Cardiac muscle cell (in vitro differentiated cells and primary cell): ENCODE data around the gene SLC24A1. TPM values are rescaled to one million over a fixed set of nuclear protein-coding genes. Genes with fewer than 3 reads are reported as not detected.

Experiments
- DNase-seq, 2 donors: peaks; one replicate each; pipeline versions ENCODE4 v3.0.0 to v3.0.0-alpha.2; 2010 to 2017; ENCODE audit warnings: low read depth in 1 of 2, low spot score in 1 of 2
- H3K27ac ChIP-seq: fragments of 200-600 bp; sonication (generic); 2 replicates; pipeline ENCODE4 v1.5.1; 2016
- H3K27me3 ChIP-seq: fragments of 200-600 bp; sonication (generic); 2 replicates; pipeline ENCODE4 v1.6.0; 2016; ENCODE audit warnings: control low read depth
- H3K36me3 ChIP-seq: fragments of 200-600 bp; sonication (generic); 2 replicates; pipeline ENCODE4 v1.5.1; 2016; ENCODE audit warnings: control low read depth
- H3K4me1 ChIP-seq: fragments of 200-600 bp; sonication (generic); 2 replicates; pipeline ENCODE4 v1.8.1; 2017; ENCODE audit warnings: low read depth, mild to moderate bottlenecking, mixed run types
- H3K4me3 ChIP-seq: fragments of 200-600 bp; sonication (generic); 2 replicates; pipeline ENCODE4 v1.5.1; 2016; ENCODE audit warnings: mild to moderate bottlenecking
- H3K9me3 ChIP-seq: fragments of 200-600 bp; sonication (generic); 2 replicates; pipeline ENCODE4 v1.5.1; 2017; ENCODE audit warnings: low read depth, mild to moderate bottlenecking, control low read depth
- CTCF ChIP-seq: IDR thresholded peaks from 2 replicates; pipeline ENCODE4 v1.5.1; 2012; ENCODE audit warnings: low read depth, mild to moderate bottlenecking, low read length
- polyA plus RNA-seq: library from polyadenylated mRNA; unstranded; fragments of >200 nt; fragmentation: Nextera tagmentation; extraction: Ambion mirVana; gene quantifications from 2 replicates; pipeline ENCODE4 v1.2.1, GENCODE V29; 2016
- total RNA-seq: library from RNA; depleted of rRNA; stranded (reverse); fragments of >200 nt; gene quantifications from 2 replicates; pipeline ENCODE4 v1.2.3, GENCODE V29; 2016

Gene SLC24A1
- total and polyA plus RNA-seq, 2 experiments from 2014 or later, result 1.1 to 5.2 TPM

- Histone ChIP-seq H3K4me3 (no peak overlapping the region), H3K9me3 (no peaks in the 10 kb centered on the region), H3K36me3 (no peaks in the 10 kb centered on the region), H3K27ac (no peak overlapping the region), H3K4me1 (no peaks in the 10 kb centered on the region), H3K27me3 (no peaks in the 10 kb centered on the region)
- DNase-seq, result no peak
- no peak for TF ChIP-seq CTCF
Observed at GRCh38 chr15:65644282-65644681, 22.5 kb downstream of the SLC24A1 start.

DNA sequence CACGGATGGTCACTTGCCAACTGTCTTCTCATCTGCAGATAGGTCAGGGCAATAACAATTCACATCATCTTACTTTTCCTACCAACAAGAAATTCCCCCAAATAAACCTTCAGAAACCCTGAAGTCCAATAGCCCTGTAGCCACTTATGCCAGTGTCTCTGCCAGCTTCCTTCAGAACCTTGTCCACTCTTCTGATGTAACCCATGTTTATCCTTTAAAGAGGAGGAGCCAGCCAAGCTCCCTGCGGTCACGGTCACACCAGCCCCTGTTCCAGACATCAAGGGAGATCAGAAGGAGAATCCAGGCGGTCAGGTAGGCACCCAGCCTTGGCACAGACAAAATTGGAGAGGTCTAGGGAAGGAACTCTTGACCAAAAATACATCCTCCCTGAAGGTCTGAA is 23.7 kb downstream of the SLC24A1 start:
- DNase-seq, result no peak

DNA sequence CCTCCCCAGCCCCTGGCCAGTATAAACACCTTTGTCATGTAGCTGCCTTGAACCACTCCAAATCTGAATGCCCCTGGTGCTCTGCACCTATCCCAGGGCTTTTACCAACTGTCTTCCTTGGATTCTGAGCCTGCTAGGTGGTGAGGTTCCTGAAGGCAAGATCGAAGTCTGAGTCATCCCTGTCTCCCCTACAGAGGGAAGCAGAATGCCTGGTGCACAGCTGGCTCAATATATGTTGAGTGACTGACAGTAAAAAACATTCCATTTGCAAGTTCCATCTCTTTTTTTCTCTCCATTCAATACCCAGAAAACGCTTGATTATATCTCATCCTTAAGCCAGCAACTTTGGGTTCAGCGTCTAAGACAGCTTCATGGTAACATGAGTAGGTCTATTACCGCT is 24.7 kb downstream of the SLC24A1 start:
- H3K27me3 ChIP-seq, result no peaks in the 10 kb centered on the region
- no peaks in the 10 kb centered on the region for H3K9me3 ChIP-seq
- H3K4me1 ChIP-seq, result no peaks in the 10 kb centered on the region
- H3K27ac ChIP-seq, result no peak overlapping the region
- TF ChIP-seq CTCF, result no peak
- no peaks in the 10 kb centered on the region for H3K36me3 ChIP-seq
- H3K4me3 ChIP-seq, result no peak overlapping the region
- DNase-seq, result no peak

More for the DNA sequence above, 23.7 kb downstream of the SLC24A1 start:
- no peaks in the 10 kb centered on the region for H3K9me3 ChIP-seq
- no peaks in the 10 kb centered on the region for H3K36me3 ChIP-seq
- H3K27me3 ChIP-seq, result no peaks in the 10 kb centered on the region
- no peak for TF ChIP-seq CTCF
- no peak overlapping the region for H3K4me3 ChIP-seq
- no peak overlapping the region for H3K27ac ChIP-seq
- no peaks in the 10 kb centered on the region for H3K4me1 ChIP-seq

- Histone ChIP-seq H3K27ac (no peak overlapping the region), H3K4me1 (peaks cover 8% of the 10 kb centered on the region), H3K27me3 (no peaks in the 10 kb centered on the region), H3K9me3 (no peaks in the 10 kb centered on the region), H3K36me3 (no peaks in the 10 kb centered on the region), H3K4me3 (no peak overlapping the region)
- no peak for TF ChIP-seq CTCF
- DNase-seq, result no peak
Observed at GRCh38 chr15:65650312-65651041, 28.7 kb downstream of the SLC24A1 start.

GRCh38 chr15:65651042-65651322 is 29.2 kb downstream of the SLC24A1 start:
- no peak for DNase-seq
- no peak for TF ChIP-seq CTCF
- Histone ChIP-seq H3K36me3 (no peaks in the 10 kb centered on the region), H3K4me3 (no peak overlapping the region), H3K27ac (no peak overlapping the region), H3K27me3 (no peaks in the 10 kb centered on the region), H3K9me3 (no peaks in the 10 kb centered on the region), H3K4me1 (peaks cover 8% of the 10 kb centered on the region)
